Nephron progenitor cell (in vitro differentiated cells): ENCODE data around the gene MRGPRX3.

Source experiments
- DNase-seq: peaks from one replicate; pipeline ENCODE4 v3.0.0; 2021
- H3K27ac Mint-ChIP-seq: 2 replicates; pipeline ENCODE4 v1.8.0; 2021; ENCODE audit warnings: mild to moderate bottlenecking, moderate library complexity, mixed read lengths
- H3K27me3 Mint-ChIP-seq: 2 replicates; pipeline ENCODE4 v1.8.0; 2021; ENCODE audit warnings: mild to moderate bottlenecking, low read depth, mixed read lengths; ENCODE audit not compliant: poor library complexity
- H3K36me3 Mint-ChIP-seq: 2 replicates; pipeline ENCODE4 v1.8.0; 2021; ENCODE audit warnings: low read depth, mixed read lengths
- H3K4me1 Mint-ChIP-seq: 2 replicates; pipeline ENCODE4 v1.8.0; 2021; ENCODE audit warnings: mixed read lengths
- H3K4me3 Mint-ChIP-seq: 2 replicates; pipeline ENCODE4 v1.8.0; 2021; ENCODE audit warnings: mild to moderate bottlenecking, moderate library complexity, mixed read lengths
- H3K9me3 Mint-ChIP-seq: 2 replicates; pipeline ENCODE4 v1.8.0; 2021; ENCODE audit warnings: mild to moderate bottlenecking, moderate library complexity, mixed read lengths
- TF ChIP-seq, protein P1 (sequence below): fragments of 200-600 bp; sonication (generic); IDR thresholded peaks from 2 replicates; pipeline ENCODE4 v1.5.0; 2021; ENCODE audit warnings: antibody characterized with exemption

Gene MRGPRX3

DNA sequence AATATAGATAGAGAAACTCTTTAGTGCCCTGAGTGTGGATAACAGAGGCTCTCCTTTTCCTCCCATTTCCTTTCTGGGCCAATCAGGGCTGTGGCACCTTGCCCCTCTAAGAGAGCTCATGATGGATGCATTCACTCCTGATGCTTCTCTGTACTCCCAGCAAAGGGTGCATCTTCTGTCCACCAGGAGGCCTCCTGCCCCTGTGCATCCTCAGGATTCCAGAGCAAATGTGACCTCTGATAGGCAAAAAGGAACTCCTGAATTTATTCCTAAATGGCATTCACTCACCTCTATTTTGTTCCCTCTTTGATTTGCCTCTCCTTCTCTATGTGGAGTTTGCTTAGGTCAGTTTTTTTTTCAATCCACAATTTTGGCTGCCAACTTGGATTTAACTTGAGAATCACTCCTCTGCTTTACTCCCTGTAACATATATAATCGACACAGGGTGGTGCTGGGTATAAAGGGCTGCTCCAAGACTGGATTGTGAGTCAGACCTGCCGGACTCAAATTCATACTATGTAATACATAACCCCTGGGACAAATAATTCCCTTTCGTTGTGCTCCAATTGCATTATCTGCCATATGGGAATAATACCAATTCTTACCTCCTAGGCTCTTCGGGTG, 39.1 kb downstream of the MRGPRX3 start:
- TF ChIP-seq, protein P1, sequence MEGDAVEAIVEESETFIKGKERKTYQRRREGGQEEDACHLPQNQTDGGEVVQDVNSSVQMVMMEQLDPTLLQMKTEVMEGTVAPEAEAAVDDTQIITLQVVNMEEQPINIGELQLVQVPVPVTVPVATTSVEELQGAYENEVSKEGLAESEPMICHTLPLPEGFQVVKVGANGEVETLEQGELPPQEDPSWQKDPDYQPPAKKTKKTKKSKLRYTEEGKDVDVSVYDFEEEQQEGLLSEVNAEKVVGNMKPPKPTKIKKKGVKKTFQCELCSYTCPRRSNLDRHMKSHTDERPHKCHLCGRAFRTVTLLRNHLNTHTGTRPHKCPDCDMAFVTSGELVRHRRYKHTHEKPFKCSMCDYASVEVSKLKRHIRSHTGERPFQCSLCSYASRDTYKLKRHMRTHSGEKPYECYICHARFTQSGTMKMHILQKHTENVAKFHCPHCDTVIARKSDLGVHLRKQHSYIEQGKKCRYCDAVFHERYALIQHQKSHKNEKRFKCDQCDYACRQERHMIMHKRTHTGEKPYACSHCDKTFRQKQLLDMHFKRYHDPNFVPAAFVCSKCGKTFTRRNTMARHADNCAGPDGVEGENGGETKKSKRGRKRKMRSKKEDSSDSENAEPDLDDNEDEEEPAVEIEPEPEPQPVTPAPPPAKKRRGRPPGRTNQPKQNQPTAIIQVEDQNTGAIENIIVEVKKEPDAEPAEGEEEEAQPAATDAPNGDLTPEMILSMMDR, result peak; percentile 69
- Mint-ChIP-seq H3K27ac (no peak overlapping the region), H3K36me3 (no peaks in the 10 kb centered on the region), H3K4me3 (no peak overlapping the region), H3K9me3 (peaks cover 8% of the 10 kb centered on the region), H3K27me3 (peaks cover 39% of the 10 kb centered on the region), H3K4me1 (no peaks in the 10 kb centered on the region)
- DNase-seq, result peak; percentile 42

DNA sequence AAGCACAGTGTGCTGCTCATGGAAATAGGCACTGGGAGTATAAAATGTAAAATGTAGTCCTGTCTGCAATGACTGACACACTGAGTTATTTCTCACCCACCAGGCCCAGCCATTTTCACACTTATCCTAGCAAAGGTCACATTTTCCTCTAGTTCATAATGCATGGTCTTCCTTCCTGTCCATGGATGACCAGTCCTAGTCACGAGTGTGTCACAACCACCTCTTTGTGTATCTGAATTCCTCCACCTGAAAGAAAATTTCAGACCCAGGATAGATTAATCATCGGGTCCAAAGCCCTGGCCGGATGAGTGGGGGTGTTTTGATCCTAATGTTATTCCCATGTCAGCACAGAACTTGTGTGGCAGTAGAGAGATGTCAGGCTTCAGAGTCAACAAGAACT, 40.3 kb downstream of the MRGPRX3 start, which contains the start of gene MRGPRX4:
Gene MRGPRX4 (plus strand): TSS at position 172 of the 400 bp plus-strand sequence. CDS start 420 bp downstream, outside the sequence.
- no peaks in the 10 kb centered on the region for H3K36me3 Mint-ChIP-seq
- H3K4me3 Mint-ChIP-seq, result no peak within 1 kb of the TSS
- H3K9me3 Mint-ChIP-seq, result no peaks in the 10 kb centered on the region
- TF ChIP-seq, protein P1, result no peak
- no peak for DNase-seq
- peaks cover 46% of the 10 kb centered on the region for H3K27me3 Mint-ChIP-seq
- H3K4me1 Mint-ChIP-seq, result no peaks in the 10 kb centered on the region
- H3K27ac Mint-ChIP-seq, result no peak within 1 kb of the TSS

DNA sequence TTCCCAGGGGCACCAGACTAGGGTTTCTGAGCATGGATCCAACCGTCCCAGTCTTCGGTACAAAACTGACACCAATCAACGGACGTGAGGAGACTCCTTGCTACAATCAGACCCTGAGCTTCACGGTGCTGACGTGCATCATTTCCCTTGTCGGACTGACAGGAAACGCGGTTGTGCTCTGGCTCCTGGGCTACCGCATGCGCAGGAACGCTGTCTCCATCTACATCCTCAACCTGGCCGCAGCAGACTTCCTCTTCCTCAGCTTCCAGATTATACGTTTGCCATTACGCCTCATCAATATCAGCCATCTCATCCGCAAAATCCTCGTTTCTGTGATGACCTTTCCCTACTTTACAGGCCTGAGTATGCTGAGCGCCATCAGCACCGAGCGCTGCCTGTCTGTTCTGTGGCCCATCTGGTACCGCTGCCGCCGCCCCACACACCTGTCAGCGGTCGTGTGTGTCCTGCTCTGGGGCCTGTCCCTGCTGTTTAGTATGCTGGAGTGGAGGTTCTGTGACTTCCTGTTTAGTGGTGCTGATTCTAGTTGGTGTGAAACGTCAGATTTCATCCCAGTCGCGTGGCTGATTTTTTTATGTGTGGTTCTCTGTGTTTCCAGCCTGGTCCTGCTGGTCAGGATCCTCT, 41.0 kb downstream of the MRGPRX3 start:
- Mint-ChIP-seq H3K36me3 (no peaks in the 10 kb centered on the region), H3K27me3 (peaks cover 44% of the 10 kb centered on the region), H3K27ac (no peak overlapping the region), H3K4me1 (no peaks in the 10 kb centered on the region), H3K9me3 (no peaks in the 10 kb centered on the region), H3K4me3 (no peak overlapping the region)
- TF ChIP-seq, protein P1, result no peak
- no peak for DNase-seq
